DND-41 (cell line): ENCODE data around the gene ZXDC.

Source experiments
- ATAC-seq: fragments of 200-7000 bp; cut with Tn5 transposase; 3 replicates; pipeline ENCODE4 v1.9.1; 2021; ENCODE audit warnings: low read depth; ENCODE audit not compliant: insufficient read depth
- DNase-seq: peaks from one replicate; pipeline ENCODE4 v3.0.0-alpha.2; 2020
- H2AFZ ChIP-seq: 2 replicates; pipeline ENCODE4 v1.6.0; 2012; ENCODE audit warnings: low read depth, low read length
- H3K27ac ChIP-seq: 2 replicates; pipeline ENCODE4 v1.5.1; 2012; ENCODE audit warnings: low read length, inconsistent platforms
- H3K27me3 ChIP-seq: fragments of 200-600 bp; sonication (generic); 2 replicates; pipeline ENCODE4 v1.6.0; 2012; ENCODE audit warnings: low read length, mild to moderate bottlenecking, inconsistent platforms; ENCODE audit not compliant: insufficient read depth, poor library complexity
- H3K36me3 ChIP-seq: 2 replicates; pipeline ENCODE4 v1.5.1; 2012; ENCODE audit warnings: low read length, inconsistent platforms; ENCODE audit not compliant: insufficient read depth
- H3K4me1 ChIP-seq: 2 replicates; pipeline ENCODE4 v1.5.1; 2012; ENCODE audit warnings: mild to moderate bottlenecking, low read length; ENCODE audit not compliant: insufficient read depth
- H3K4me2 ChIP-seq: 2 replicates; pipeline ENCODE4 v1.6.0; 2012; ENCODE audit warnings: mild to moderate bottlenecking, moderate library complexity, low read length, inconsistent platforms; ENCODE audit not compliant: insufficient read depth
- H3K4me3 ChIP-seq, 2 experiments: fragments of 200-600 bp in 1 of 2; shearing (Covaris generic) in 1 of 2; 2 replicates each; pipeline ENCODE4 v1.5.1; 2012 to 2016; ENCODE audit warnings: inconsistent platforms in 2 of 2, low read length in 2 of 2, mild to moderate bottlenecking in 2 of 2, low read depth in 1 of 2, moderate library complexity in 1 of 2
- H3K79me2 ChIP-seq: 2 replicates; pipeline ENCODE4 v1.6.0; 2012; ENCODE audit warnings: low read length, inconsistent platforms; ENCODE audit not compliant: insufficient read depth
- H3K9ac ChIP-seq: 2 replicates; pipeline ENCODE4 v1.6.0; 2012; ENCODE audit warnings: low read depth, mild to moderate bottlenecking, inconsistent platforms, low read length, moderate library complexity
- H3K9me3 ChIP-seq: 2 replicates; pipeline ENCODE4 v1.5.1; 2012; ENCODE audit warnings: low read length, moderate library complexity, mild to moderate bottlenecking, inconsistent platforms; ENCODE audit not compliant: insufficient read depth, severe bottlenecking
- H4K20me1 ChIP-seq: 2 replicates; pipeline ENCODE4 v1.6.0; 2012; ENCODE audit warnings: low read length; ENCODE audit not compliant: insufficient read depth
- CTCF ChIP-seq: IDR thresholded peaks from 2 replicates; pipeline ENCODE4 v1.5.1; 2012; ENCODE audit warnings: borderline replicate concordance, low read length, moderate library complexity, mild to moderate bottlenecking; ENCODE audit not compliant: poor library complexity, severe bottlenecking; ENCODE audit errors: extremely low read depth
- EZH2 ChIP-seq: IDR thresholded peaks from 3 replicates; pipeline ENCODE4 v1.6.1; 2012; ENCODE audit warnings: borderline replicate concordance, low read depth, mild to moderate bottlenecking, moderate library complexity, low read length, inconsistent platforms; ENCODE audit not compliant: severe bottlenecking

The ZXDC gene

DNA sequence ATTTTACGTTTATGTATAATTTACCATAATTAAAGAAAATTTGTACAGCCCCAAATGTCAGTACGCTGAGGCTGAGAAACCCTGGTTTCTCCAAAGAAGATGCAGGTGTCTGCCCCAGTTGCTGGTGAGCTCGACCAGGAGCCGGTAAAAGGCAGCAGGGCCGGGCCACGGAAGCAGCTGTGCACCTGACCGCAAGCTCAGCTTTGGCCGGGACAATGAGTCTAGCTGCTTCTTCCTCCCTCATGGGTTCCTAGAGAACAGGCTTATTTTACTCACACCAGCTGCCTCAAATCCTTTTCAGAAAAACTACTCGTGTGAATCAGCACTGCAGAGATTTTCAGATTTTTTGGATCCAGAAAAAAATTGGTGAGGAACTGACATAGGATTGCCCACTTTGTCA lies 18.0 kb upstream of the ZXDC start:
- H3K27me3 ChIP-seq: peaks cover 3% of the 10 kb centered on the region
- peaks cover 69% of the 10 kb centered on the region for H3K4me1 ChIP-seq
- no peak for TF ChIP-seq EZH2
- TF ChIP-seq CTCF: no peak
- H3K9me3 ChIP-seq: no peaks in the 10 kb centered on the region
- H4K20me1 ChIP-seq: 0 out of 2 replicates have a peak, but pooled peaks cover 4% of the 10 kb centered on the region
- ATAC-seq (peak; percentile 85), DNase-seq (peak; percentile 83)
- H3K79me2 ChIP-seq: no peaks in the 10 kb centered on the region
- H3K4me2 ChIP-seq: peak overlapping the region; percentile 69
- H3K27ac ChIP-seq: peak overlapping the region; percentile 78
- H3K36me3 ChIP-seq: no peaks in the 10 kb centered on the region
- H3K9ac ChIP-seq: peak overlapping the region; percentile 43
- H3K4me3 ChIP-seq: peak overlapping the region in 1 of 2 experiments; percentile 50; a peak in 1 of 4 replicates
- no peak overlapping the region for H2AFZ ChIP-seq

DNA sequence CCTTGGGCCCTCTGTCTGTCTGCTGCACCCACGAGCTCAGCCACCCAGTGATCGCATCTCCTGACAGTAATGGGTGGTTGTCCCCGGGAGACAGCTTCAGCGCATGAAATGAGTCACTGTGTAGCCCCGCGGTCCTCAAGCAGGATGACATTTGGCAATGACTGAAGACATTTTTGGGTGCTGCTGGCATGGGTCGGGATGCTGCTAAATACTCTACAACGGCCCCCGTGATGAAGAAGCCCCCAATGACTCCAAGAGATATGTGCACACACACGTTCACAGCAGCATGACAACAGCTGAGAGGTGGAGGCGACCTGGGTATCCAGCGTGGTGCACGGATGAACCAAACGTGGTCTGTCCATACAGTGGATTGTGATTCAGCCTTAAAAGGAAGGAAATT lies 17.4 kb upstream of the ZXDC start:
- ATAC-seq (no peak), DNase-seq (no peak)
- 0 out of 4 replicates have a peak overlapping the region, but pooled peaks of 1 of the 2 experiments have one; percentile 5 for H3K4me3 ChIP-seq
- TF ChIP-seq CTCF: no peak
- TF ChIP-seq EZH2: no peak
- no peaks in the 10 kb centered on the region for H3K36me3 ChIP-seq
- no peaks in the 10 kb centered on the region for H3K79me2 ChIP-seq
- H4K20me1 ChIP-seq: 0 out of 2 replicates have a peak, but pooled peaks cover 4% of the 10 kb centered on the region
- H3K4me1 ChIP-seq: peaks cover 62% of the 10 kb centered on the region
- H3K27ac ChIP-seq: peak overlapping the region; percentile 78
- H3K9ac ChIP-seq: peak overlapping the region; percentile 43
- no peaks in the 10 kb centered on the region for H3K9me3 ChIP-seq
- peaks cover 3% of the 10 kb centered on the region for H3K27me3 ChIP-seq
- no peak overlapping the region for H2AFZ ChIP-seq
- H3K4me2 ChIP-seq: peak overlapping the region; percentile 69

- H3K27me3 ChIP-seq: peaks cover 3% of the 10 kb centered on the region
- H3K4me3 ChIP-seq: no peak overlapping the region
- no peaks in the 10 kb centered on the region for H3K36me3 ChIP-seq
- H4K20me1 ChIP-seq: 0 out of 2 replicates have a peak, but pooled peaks cover 4% of the 10 kb centered on the region
- H2AFZ ChIP-seq: no peak overlapping the region
- H3K9ac ChIP-seq: no peak overlapping the region
- no peak overlapping the region for H3K4me2 ChIP-seq
- no peak overlapping the region for H3K27ac ChIP-seq
- ATAC-seq (no peak), DNase-seq (no peak)
- TF ChIP-seq EZH2 (no peak), CTCF (no peak)
- no peaks in the 10 kb centered on the region for H3K79me2 ChIP-seq
- H3K9me3 ChIP-seq: no peaks in the 10 kb centered on the region
- peaks cover 55% of the 10 kb centered on the region for H3K4me1 ChIP-seq
Observed at GRCh38 chr3:126491221-126492013, 15.7 kb upstream of the ZXDC start.
